ENCODE data around the gene WDR43.

WDR43 gene, protein sequence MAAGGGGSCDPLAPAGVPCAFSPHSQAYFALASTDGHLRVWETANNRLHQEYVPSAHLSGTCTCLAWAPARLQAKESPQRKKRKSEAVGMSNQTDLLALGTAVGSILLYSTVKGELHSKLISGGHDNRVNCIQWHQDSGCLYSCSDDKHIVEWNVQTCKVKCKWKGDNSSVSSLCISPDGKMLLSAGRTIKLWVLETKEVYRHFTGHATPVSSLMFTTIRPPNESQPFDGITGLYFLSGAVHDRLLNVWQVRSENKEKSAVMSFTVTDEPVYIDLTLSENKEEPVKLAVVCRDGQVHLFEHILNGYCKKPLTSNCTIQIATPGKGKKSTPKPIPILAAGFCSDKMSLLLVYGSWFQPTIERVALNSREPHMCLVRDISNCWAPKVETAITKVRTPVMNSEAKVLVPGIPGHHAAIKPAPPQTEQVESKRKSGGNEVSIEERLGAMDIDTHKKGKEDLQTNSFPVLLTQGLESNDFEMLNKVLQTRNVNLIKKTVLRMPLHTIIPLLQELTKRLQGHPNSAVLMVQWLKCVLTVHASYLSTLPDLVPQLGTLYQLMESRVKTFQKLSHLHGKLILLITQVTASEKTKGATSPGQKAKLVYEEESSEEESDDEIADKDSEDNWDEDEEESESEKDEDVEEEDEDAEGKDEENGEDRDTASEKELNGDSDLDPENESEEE

DNA sequence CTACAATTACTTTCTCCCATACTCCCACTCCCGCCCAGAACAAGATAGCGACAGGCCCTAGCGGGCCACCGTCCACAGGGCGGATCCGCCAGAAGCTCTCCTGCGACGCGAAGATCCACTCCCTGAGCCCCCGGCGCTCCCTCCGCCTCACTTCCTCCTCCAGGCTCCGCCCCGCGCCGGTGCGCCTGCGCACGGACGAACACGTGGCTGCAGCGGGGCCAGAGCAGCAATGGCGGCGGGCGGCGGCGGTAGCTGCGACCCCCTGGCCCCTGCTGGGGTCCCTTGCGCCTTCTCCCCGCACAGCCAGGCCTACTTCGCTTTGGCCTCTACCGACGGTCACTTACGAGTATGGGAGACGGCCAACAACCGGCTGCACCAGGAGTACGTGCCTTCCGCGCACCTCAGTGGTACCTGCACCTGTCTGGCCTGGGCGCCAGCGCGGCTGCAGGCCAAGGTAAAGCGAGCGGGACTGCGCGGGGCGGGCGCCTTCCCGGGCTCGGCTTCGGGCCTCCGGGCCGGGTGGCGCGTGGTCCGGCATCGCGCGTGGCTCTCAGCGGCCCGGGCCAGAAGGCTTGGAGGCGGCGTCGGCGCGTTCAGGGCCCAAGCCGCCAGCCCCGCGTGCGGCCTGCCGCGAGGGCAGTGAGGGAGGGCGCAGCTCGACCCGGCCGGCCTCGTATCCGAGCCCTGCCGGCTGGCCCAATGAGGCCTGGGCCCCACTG is at the start of gene WDR43:
Gene WDR43 (plus strand): TSS at position 198 of the 719 bp plus-strand sequence. CDS start 32 bp downstream, at position 230.
- peak; percentile 92 to 97 (median 94) for DNase-seq (ENCODE audit: low read depth in 3 of 3)

- DNase-seq (ENCODE audit: low read depth in 3 of 3): no peak
Observed at GRCh38 chr2:28855193-28855592, 39.3 kb upstream of the WDR43 start.

DNA sequence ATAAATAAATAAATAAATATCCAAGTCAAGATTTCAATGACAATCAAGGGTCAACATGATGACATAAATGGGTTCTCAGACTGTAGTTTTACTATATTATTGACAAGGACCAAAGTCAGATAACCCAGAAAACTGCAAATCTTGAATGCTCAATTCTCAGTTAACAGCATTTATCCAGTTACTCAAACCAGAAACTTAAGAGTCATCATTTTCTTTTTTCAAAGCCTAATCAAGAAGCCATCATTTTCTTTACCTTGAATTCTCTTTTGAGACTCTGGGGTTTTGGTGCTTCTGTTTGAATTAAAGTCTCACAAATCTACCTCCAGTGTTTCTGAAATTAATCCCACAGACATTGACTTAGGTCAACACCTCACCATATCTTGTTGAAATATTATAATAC is 38.5 kb upstream of the WDR43 start:
- DNase-seq (ENCODE audit: low read depth in 3 of 3): no peak

- no peak for DNase-seq (ENCODE audit: low read depth in 3 of 3)
Observed at GRCh38 chr2:28868611-28869010, 25.9 kb upstream of the WDR43 start.

GRCh38 chr2:28869494-28870145 is 24.8 kb upstream of the WDR43 start:
- DNase-seq (ENCODE audit: low read depth in 3 of 3): peak in 1 of 3 donors; percentile 1

DNA sequence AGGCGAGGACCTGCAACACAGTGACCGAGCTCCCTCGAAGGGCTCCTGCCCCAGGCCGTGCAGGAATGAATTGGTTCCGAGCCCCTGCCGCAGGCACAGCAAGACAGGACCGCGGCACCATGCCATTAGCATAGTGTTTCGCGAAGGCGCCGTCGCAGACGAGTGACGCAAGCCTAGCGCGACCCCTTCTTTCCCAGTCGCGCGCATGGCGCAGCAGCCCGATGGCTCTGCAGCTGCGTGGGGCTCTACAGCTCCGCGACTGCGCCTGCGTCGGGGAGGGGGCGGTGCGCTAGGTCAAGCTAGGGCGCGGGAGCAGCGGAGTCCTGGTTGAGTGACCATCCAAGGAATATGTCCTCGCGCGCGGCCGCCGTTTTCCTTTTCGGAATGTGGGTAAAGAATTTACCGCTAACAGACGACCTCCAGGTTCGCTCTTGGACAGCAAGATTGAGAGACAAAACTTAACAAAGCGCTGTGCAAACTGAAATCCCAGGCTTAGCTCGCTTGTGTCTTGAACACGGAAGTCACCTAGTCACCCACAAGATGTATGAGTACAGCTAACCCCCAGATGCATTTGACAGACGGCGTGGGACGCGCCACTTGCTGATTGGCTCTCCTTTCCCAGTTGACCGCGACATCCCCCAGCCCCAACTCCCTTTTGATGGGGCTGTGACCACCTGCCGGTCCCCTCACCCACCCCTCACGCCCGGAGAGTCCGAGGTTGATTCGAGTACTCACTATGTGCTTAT is 24.1 kb upstream of the WDR43 start, which contains the start of gene TRMT61B:
Gene TRMT61B (minus strand): TSS at position 164 of the 746 bp plus-strand sequence. CDS start 32 bp downstream, at position 132.
- peak; percentile 93 to 94 (median 93) for DNase-seq (ENCODE audit: low read depth in 3 of 3)

GRCh38 chr2:28871620-28872019 is 22.8 kb upstream of the WDR43 start:
- DNase-seq (ENCODE audit: low read depth in 3 of 3): no peak

- DNase-seq (ENCODE audit: low read depth in 3 of 3): no peak
Observed at GRCh38 chr2:28880193-28880592, 14.3 kb upstream of the WDR43 start.

DNA sequence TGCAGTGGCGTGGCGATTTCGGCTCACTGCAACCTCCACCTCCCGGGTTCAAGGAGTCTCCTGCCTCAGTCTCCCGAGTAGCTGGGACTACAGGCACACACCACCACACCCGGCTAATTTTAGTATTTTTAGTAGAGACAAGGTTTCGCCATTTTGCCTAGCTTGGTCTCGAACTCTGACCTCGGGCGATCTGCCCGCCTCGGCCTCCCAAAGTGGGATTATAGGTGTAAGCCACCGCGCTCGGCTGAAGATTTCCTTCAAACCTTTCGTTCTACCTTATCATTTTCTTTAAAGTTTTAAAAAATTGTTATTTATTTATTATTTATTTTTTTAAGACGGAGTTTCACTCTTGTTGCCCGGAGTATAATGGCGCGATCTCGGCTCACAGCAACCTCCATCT is 979 bp upstream of the WDR43 start:
- DNase-seq (ENCODE audit: low read depth in 3 of 3): no peak

- DNase-seq (ENCODE audit: low read depth in 3 of 3): peak in 2 of 3 donors; percentile 13 to 42
Observed at GRCh38 chr2:28895189-28895893, 874 bp downstream of the WDR43 start.

GRCh38 chr2:28896906-28897305 is 2.4 kb downstream of the WDR43 start:
- no peak for DNase-seq (ENCODE audit: low read depth in 3 of 3)

DNA sequence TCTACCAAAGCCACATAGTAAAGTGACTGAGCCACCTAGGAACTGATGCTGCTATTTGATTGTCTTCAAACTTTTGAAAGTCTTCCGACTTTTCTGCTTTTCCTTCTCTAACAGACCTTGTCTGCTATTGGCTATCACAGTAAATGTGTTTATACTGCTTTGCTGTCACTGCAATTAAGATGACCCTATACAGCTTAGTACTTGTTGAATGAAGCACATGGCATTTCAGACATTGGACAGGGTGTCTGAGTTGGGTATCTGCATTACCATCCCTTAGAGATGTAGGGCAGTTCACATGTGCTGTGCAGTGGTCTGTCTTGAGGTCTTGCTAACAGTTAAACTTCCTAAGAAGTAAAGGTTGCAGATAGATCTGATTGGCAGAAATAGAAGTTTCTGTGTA is 3.6 kb downstream of the WDR43 start:
- no peak for DNase-seq (ENCODE audit: low read depth in 3 of 3)

DNA sequence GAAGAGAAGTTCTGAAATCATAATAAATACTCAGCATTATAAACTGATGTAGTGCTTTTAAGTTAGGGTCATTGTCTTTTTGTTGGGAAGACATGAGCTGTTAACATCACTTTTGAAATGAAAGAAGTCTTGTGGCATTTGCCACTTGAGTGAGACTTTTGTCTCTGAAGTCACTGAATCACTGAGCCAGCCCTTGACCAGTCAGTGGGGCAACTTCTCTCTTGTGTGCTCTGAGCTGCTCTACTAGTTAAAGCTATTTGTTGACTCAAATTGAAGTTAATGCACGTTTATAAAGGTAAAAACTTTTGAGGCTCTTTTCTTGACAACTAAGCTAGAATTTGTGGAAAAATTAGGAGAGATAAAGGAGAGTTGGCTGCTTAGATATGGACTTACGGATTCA is 6.7 kb downstream of the WDR43 start:
- no peak for DNase-seq (ENCODE audit: low read depth in 3 of 3)

- no peak for DNase-seq (ENCODE audit: low read depth in 3 of 3)
Observed at GRCh38 chr2:28901841-28902240, 7.4 kb downstream of the WDR43 start.

DNA sequence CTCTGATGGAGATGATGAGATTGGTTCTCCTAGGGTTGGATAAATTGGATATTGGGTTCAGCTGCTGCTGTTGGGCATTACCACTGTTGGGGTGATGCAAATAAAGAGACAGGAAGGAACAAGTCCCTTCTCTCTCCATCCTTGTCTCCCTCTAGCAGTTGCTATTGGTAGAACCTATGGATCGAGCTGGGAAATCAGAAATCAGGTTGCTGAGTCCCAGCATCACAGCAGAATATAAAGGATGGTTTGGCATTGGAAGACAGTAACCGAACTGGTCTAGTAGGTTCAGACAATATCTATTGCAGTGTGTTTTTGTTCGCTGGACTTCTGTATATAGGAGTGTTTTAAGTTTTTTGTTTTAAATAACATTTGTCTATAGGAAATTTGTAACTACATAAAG is 8.1 kb downstream of the WDR43 start:
- DNase-seq (ENCODE audit: low read depth in 3 of 3): no peak

- no peak for DNase-seq (ENCODE audit: low read depth in 3 of 3)
Observed at GRCh38 chr2:28904295-28904694, 9.8 kb downstream of the WDR43 start.

DNA sequence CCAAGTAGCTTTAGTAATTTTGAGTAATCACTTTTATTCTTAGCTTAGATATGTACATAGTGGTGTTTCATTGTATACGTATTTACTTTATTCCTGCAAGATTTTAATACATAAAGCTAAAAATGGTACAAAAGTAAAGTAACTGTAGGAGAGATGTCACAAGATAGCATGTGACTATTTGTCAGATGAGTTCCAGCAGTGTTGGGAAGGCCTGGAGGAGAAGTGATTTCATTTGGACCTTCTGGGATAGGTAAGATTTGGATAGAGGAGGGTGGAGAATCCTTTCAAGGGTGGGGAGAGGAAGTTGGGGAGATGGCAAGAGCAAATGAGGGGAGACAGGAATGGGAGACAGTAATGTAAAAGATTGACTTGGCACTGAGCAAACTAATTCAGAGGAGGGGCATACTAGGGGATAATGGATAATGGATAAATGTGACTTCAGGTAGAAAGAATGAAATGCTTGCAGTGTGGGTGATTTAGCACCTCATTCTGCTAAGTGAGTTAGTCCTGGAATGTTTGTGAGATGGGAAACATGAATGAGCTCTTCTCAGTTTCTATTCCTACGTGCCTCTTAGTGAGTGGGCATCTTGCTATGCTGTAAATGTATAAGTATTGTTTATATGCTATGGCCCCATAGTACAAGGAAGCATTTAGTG is 10.5 kb downstream of the WDR43 start:
- DNase-seq (ENCODE audit: low read depth in 3 of 3): no peak

GRCh38 chr2:28905533-28905932 is 11.1 kb downstream of the WDR43 start:
- DNase-seq (ENCODE audit: low read depth in 3 of 3): no peak

GRCh38 chr2:28906376-28906775 is 11.9 kb downstream of the WDR43 start:
- DNase-seq (ENCODE audit: low read depth in 3 of 3): no peak

DNA sequence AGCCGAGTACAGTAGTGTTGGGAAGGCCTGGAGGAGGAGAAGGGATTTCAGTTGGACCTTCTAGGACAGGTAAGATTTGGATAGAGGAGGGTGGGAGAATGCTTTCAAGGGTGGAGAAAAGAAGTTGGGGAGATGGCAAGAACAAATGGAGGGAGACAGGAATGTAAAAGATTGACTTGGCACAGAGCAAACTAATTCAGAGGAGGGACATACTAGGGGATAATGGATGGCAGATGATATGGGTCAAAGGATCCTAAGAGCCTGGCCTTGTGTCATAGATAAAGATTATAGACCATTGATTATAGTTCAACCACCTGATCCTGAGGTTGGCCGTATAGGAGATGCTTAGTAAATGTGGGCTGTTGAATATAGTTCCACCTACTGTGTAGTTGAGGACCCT is 12.4 kb downstream of the WDR43 start:
- DNase-seq (ENCODE audit: low read depth in 3 of 3): no peak

Data from stimulated activated CD4-positive, alpha-beta T cell treated with anti-CD3 and anti-CD28 coated beads, TNF-alpha, amount 100 ng/mL, for 48 hours (primary cell).